HepG2 (cell line): ENCODE data around the gene SLIT1. TPM values are rescaled to one million over a fixed set of nuclear protein-coding genes. Genes with fewer than 3 reads are reported as not detected.

Experiments used
- ZNF318 ChIP-seq: sonication (generic); formaldehyde crosslinking; IDR thresholded peaks from 2 replicates; pipeline ENCODE4 v1.4.0; 2020; ENCODE audit warnings: mild to moderate bottlenecking, missing genetic modification reagents
- polyA plus RNA-seq, 8 experiments: library from polyadenylated mRNA; depleted of rRNA in 3 of 8; stranded (reverse) in 7 of 8; unstranded in 1 of 8; fragments of >200 nt; fragmentation: Illumina TruSeq in 4 of 8; extraction: Trizol in 4 of 8; gene quantifications; 2 replicates each; pipeline versions ENCODE4 v1.2.1 to v1.2.3, GENCODE V29; 2011 to 2016; ENCODE audit warnings: low read depth in 4 of 8, missing spikeins in 1 of 8, mixed read lengths in 1 of 8; ENCODE audit not compliant: insufficient read depth in 1 of 8
- total RNA-seq, 5 experiments: library from RNA; depleted of rRNA; stranded (reverse); fragments of >200 nt; fragmentation: Illumina TruSeq; extraction: Trizol; gene quantifications; 2 replicates each; pipeline ENCODE4 v1.2.3, GENCODE V29; 2016; ENCODE audit warnings: low read depth in 1 of 5
- TF ChIP-seq, protein P1 (sequence below): sonication (generic); formaldehyde crosslinking; IDR thresholded peaks from 2 replicates; pipeline ENCODE4 v1.4.0; 2020; ENCODE audit warnings: mild to moderate bottlenecking, missing genetic modification reagents, borderline replicate concordance

SLIT1 gene
- total and polyA plus RNA-seq, 2 of the 13 experiments (the other 11 are each of a cell fraction or from before 2014, with no cell fraction given), result 0.09 to 0.33 TPM

DNA sequence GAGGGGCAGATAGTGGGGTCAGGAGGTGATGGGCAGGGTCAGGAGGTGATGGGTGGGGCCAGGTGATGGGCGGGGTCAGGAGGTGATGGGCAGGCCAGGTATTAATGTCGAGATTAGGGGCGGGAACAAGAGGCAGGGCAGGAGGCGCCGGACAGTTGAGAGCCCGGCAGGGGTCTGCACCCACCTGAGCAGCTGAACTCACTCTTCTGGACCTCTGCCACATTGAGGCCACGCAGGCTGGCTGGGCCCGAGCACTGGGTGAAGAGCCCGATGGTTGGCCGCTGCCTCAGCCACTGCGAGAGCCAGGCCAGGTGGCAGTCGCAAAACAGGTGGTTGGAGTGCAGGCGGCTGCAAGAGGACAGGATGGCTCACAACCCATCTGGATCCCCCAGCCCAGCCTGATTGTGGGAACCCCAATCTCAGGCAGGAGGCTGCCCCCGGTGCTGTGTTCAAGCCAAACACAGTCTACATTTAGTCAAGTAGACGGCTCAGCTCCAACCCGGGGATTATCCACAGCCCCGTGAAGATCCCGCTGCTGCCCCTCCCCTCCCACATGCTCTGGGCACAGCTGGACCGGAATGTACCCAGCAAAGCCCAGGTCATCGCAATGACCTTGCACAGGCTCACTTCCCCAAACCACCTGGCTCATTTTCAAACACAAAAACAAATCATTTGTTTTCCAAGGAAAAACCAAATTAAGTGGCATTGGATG is 122.3 kb downstream of the SLIT1 start (continued):
- TF ChIP-seq, protein P1, sequence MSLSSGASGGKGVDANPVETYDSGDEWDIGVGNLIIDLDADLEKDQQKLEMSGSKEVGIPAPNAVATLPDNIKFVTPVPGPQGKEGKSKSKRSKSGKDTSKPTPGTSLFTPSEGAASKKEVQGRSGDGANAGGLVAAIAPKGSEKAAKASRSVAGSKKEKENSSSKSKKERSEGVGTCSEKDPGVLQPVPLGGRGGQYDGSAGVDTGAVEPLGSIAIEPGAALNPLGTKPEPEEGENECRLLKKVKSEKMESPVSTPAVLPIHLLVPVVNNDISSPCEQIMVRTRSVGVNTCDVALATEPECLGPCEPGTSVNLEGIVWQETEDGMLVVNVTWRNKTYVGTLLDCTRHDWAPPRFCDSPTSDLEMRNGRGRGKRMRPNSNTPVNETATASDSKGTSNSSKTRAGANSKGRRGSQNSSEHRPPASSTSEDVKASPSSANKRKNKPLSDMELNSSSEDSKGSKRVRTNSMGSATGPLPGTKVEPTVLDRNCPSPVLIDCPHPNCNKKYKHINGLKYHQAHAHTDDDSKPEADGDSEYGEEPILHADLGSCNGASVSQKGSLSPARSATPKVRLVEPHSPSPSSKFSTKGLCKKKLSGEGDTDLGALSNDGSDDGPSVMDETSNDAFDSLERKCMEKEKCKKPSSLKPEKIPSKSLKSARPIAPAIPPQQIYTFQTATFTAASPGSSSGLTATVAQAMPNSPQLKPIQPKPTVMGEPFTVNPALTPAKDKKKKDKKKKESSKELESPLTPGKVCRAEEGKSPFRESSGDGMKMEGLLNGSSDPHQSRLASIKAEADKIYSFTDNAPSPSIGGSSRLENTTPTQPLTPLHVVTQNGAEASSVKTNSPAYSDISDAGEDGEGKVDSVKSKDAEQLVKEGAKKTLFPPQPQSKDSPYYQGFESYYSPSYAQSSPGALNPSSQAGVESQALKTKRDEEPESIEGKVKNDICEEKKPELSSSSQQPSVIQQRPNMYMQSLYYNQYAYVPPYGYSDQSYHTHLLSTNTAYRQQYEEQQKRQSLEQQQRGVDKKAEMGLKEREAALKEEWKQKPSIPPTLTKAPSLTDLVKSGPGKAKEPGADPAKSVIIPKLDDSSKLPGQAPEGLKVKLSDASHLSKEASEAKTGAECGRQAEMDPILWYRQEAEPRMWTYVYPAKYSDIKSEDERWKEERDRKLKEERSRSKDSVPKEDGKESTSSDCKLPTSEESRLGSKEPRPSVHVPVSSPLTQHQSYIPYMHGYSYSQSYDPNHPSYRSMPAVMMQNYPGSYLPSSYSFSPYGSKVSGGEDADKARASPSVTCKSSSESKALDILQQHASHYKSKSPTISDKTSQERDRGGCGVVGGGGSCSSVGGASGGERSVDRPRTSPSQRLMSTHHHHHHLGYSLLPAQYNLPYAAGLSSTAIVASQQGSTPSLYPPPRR, result no peak
- no peak for TF ChIP-seq ZNF318 (CRISPR knock-in tag)
- TF ChIP-seq, all 625 proteins: peak for 0
